Glomerular visceral epithelial cell (primary cell): Measurements from ENCODE around the gene FBXL12.
"Not testable (repeated sequence)": the region's sequence is repeated elsewhere in the genome, so short reads cannot be mapped to it uniquely, and the experiment has no call there.

Experiments used
- DNase-seq: peaks from one replicate; pipeline ENCODE4 v3.0.0-alpha.2; 2016; ENCODE audit errors: extremely low spot score

FBXL12 gene, protein sequence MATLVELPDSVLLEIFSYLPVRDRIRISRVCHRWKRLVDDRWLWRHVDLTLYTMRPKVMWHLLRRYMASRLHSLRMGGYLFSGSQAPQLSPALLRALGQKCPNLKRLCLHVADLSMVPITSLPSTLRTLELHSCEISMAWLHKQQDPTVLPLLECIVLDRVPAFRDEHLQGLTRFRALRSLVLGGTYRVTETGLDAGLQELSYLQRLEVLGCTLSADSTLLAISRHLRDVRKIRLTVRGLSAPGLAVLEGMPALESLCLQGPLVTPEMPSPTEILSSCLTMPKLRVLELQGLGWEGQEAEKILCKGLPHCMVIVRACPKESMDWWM

DNA sequence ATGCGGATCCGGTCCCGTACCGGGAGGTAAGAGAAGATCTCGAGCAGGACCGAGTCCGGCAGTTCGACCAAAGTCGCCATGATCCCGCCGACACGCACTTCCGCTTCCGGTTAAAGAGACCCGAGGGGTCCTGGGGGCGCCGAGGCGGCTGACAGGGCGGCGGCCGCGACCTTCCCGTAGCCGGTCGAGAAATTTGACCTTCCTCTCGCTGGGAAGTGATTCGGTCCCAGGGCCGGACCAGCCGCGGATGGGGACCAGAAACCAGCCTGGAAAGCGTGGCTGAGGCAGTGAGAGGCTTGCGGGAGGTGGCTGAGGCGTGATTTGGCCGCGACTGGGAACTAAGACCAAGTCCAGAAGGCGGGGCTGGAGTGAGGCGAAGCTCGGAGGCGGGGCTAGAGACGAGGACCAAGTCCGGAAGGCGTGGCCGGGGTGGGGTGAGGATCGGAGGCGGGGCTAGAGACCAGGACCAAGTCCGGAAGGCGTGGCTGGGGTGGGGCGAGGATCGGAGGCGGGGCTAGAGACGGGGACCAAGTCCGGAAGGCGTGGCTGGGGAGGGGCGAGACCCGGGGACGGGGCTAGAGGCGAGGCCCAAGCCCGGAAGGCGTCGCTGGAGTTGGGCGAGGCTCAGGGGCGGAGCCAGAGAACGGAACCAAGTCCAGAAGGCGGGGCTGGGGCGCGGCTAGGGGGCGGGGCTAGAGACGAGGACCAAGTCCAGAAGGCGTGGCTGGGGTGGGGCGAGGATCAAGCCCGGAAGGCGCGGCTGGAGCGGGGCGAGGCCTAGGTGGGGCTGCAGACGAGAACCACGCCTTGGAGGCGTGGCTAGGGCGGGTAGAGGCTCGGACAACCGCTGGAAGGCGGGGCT lies at the start of gene FBXL12:
Gene FBXL12 (minus strand): TSS at position 346 of the 862 bp plus-strand sequence. CDS start 266 bp downstream, at position 80.
- peak; percentile 100 for DNase-seq

DNA sequence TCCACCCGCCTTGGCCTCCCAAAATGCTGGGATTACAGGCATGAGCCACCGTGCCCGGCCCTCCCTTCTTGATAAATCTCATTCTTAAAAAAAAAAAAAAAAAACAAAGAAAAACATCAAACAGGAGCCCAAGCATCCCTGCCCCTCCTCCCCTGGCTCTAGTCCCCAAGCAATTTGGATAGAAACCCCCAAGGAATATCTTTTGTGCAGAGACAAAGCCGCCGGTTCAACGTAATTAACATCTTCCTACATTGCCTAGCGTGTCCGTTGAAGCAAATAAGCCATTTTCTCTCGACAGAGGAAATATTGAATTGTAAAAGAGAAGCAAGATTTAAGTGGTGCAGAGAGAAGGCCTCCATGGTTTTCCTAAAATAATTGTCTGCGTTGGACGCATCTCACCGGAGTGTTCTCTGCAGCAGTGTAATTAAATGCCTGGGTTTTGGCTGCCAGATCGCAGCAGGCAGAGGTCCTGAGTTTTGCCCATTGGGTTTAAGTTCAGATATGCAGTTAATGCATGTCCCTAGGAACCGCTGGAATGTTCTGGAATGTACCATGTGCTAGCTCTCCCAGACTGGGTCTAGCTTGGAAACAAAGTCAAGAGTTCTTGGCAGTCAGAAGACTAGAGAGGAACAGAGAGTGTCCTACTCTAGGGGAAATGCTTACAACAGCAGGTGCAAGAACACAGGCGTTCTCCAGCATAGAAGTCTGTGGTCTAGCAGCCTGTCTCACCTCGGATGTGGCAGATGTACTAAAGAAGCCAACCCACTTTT lies 47.0 kb upstream of the FBXL12 start:
- no peak for DNase-seq

DNA sequence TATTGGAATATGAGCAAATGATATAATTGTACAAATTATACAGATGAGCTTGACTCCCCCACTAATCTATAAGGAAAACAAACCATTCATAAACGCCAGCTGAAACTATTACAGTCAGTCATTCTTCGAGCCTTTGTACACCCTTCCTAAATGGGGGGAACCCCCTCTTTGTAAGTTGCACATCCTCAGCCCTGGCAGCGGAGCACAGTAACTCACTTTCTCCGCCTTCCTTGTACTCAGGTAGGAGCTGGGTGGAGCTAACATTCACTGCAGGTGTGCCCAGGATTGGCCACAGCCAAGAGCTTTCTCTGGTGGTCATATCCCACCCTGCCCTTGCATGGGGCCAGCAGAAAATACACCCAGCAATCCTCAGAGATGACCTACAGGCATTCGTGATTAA lies 44.9 kb upstream of the FBXL12 start:
- DNase-seq, result no peak

DNA sequence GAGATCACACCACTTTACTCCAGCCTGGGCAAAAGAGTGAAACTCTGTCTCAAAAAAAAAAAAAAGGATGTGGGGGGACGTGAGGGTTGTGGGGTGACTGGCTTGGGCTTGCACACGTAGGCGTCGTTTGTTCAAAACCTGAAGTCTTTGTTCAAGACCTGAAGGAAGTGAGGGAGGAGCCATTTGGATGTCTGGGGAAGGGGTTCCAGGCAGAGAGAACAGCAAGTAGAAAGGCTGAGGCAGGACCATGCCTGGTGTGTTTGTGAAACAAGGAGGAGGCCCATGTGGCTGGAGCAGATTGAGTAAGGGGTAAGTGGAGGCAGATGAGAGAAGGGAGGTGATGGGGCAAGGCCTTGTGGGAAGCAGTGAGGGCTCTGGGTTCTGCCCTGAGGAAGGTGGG lies 44.1 kb upstream of the FBXL12 start:
- no peak for DNase-seq

DNA sequence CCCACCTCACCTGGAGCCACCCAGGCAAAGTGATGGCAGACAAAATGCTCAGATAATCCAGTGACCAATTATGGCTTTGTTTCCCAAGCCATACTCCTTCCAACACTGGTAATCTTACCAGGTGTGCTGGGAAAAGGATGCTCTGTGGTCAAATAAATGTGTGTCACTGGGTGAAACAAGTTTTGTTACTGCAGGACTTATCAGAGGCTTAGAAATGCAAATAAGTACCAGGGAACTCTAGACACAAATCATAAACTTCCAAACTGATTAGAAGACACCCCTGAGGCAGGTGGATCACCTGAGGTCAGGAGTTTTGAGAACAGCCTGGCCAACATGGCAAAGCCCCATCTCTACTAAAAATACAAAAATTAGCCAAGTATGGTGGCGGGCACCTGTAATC lies 42.6 kb upstream of the FBXL12 start:
- DNase-seq, result no peak

DNA sequence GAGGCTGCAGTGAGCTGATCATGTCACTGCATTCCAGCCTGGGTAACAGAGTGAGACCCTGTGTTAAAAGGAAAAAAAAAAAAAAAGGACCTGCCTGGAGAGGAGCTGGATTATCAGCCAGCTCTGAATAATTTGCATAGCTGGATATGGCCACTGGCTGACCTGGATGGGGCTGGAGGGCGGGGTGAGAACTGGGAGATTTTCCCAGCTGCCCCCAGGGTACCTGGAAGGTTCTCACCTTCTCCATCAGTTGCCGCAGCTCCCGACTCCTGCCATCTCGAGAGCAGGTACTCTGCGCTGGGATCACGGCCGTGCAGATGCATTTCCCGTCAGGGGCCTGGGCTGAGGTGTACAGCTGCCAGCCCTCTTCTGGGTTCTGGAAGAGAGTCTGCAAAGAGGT lies 41.5 kb upstream of the FBXL12 start:
- DNase-seq, result no peak

DNA sequence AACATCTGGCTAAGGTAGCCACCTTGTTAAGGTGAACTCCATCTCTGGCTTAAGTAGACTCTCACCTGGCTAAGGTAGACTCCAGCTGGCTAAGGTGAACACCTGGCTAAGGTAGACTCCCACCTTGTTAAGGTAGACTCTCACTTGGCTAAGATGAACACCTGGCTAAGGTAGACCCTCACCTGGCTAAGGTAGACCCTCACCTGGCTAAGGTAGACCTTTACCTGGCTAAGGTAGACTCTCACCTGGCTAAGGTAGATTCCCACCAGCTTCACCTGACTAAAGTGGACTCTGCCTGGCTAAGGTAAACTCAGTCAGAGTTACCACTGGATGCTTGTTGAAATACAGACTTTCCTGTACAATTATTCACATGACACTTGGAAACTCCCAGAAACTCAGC lies 39.9 kb upstream of the FBXL12 start:
- DNase-seq, result no peak

DNA sequence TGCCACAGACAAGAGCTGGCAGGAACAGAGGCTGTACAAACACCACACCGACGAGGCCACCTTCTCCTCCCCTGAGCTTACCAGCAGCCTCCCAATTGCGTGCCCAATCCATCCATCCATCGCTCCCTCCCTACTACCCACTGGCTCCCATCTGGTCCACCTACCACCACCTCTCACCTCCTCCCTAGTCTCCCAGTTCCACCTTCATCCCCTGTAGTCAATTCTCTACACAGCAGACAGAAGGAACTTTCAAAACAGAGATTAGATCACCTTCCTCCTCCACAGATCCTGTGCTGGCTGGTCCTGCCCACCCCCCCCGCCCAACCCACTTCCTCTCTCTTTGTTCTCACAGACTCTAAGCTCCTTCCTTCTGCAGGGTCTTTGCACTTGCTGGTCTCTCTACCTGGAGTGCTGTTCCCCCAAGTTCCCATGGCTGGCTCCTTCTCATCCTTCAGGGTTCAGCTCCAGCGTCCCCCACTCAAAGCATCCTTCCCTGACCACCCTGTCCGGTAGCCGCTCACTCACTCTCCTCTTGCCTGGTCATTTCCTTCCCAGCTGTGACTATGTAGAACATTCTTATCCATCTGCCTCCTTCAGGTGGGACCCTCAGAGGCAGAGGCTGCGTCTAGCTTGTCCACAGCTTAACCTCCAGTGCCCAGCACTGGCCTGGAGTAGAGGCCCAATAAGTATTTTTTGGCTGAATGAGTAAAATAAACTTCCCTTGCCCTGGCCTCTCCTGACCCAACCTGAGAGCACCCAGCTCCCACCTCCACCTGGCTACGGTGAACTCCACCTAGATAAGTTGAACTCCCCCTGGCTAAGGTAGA lies 39.3 kb upstream of the FBXL12 start:
- no peak for DNase-seq

DNA sequence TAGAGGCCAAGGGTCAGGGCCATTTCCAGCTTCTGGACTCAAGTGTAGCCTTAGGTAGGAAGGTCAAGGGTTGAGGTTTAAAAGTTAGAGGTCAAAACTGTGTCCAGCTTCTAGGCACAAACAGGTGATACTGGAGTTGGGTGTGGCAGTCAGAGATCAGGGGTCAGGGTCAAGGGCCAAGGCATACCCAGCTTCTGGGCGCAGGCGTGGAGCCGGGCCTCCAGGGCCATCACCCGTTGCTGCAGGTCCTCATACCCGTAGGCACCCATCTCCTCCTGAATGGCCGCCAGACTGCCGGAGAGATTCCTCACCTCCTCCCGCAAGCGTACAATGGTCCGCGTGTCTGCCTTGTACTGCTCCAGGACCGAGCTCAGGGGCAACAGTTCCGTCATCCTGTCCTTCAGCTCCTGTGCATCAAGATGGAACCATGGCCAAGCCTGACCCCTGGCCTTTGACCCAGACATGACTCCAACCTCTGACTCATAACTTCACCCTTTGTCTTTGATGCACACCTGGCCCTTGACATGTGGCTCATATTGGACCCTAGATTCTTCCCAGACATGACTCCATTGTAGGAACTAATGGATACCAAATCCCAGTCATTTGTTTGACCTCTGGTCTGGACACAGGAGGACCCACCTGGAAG lies 38.3 kb upstream of the FBXL12 start:
- no peak for DNase-seq

DNA sequence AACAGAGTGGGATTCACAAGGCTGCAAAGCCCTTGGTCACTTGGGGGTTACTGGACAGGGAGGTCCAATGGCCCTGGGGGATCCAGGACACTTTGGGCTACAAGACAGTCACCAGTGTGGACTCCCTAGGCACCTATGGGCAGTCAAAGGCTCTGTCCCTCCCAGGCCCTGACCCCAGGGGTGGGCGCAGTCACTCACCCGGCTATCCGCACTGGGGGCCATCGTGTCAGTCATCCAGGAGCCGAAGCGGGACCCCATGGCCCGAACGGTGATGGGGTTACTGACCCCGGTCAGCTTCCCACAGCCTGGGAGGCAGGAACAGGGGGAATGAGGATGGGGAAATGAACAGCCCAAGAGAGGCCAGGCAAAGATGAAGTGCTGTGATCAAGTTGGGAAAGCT lies 37.7 kb upstream of the FBXL12 start:
- DNase-seq, result no peak

DNA sequence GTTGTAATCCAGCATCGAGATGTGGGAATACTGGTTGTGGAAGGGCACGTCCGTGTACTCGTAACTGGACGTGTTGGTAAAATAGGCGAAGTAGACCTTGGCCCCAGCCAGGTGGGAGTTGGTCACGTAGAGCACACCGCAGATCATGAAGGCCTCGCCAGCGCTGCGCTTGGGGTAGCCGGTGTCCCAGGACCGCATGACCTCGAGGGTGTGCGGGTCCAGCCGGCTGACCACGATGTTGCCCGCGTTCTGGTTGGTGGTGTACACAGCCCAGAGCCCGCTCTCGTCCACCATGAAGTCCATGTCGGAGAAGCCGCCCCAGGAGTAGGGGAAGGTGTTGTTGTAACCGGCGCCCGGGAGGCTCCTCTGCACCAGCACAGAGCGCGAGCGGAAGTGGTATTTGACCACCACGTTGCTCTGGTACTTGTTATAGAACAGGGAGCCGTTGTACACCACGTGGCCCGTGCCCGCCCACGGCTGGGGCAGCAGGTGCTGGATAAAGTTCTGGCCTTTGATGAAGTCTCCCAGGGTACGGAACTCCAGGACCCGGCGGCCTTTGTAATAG lies 35.5 kb upstream of the FBXL12 start:
- no peak for DNase-seq

DNA sequence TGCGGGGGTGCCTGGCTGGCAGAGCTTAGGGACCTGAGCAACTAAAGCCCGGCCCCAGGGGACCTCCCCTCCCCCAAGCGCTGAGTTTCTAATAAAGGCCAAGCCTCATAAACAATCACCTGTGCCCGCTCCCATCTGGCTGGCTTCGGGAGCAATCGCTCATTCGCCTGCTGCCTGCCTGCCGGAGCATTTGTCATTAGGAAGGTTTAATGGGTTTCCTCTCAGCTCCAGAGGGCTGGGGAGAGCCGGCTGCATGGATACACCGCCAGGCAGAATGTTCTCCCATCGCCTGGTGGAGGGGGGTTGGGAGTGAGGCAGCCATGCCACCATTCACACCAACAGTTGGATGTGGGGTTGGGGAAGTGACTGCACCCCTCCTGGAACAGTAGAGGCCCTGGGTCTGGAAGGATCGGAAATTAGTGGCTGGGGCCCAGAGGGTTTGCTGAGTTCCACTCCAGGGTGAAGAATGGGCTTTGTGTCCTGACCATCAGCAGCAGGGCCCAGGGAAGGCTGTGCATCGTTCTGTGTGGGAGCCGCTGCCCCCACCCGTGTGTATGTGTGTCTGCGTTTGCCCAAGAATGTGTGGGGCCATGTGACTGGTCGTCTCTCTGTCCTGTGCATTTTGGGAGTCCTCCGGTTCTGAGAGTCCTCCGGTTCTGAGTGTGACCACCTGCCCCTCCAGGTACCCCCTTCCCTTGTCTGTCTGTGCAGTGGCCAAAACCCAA lies 31.5 kb upstream of the FBXL12 start:
- no peak for DNase-seq

DNA sequence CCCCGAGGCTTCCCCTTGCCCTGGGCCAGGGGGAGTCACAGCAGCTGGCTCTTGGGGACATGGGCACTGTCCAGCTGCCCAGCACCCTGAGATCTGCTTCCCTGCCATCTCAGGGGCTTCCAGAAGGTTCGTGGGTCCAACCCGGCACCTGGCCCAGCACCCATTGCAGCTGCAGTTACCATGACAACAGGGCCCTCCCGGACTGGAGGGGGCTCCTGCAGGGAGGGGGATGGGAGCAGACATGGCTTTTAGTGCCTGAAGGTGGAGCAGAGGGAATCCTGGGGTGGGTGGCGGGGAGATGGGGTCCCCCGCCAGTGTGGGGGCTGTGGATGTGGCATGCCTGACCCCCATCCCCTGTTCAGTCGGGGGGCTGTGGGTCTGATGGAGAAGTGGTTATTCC lies 30.9 kb upstream of the FBXL12 start:
- no peak for DNase-seq

DNA sequence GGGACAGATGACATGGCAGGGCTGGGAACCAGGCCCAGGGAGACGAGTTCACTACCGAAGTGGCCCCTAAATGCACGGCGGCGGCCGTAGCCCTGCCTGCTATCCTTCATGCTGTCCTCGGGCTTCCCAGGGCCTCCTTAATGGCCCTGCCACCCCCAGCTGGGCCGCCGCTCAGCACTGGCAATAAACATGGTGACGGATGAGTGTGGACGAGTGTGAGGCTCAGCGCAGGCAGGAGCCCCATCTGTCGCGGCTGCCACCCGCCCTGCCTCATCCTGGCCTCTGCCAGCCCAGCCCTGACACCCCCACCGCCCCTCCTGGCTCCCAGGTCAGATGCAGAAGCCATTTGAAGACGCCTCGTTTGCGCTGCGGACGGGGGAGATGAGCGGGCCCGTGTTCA lies 29.9 kb upstream of the FBXL12 start:
- DNase-seq, result no peak

DNA sequence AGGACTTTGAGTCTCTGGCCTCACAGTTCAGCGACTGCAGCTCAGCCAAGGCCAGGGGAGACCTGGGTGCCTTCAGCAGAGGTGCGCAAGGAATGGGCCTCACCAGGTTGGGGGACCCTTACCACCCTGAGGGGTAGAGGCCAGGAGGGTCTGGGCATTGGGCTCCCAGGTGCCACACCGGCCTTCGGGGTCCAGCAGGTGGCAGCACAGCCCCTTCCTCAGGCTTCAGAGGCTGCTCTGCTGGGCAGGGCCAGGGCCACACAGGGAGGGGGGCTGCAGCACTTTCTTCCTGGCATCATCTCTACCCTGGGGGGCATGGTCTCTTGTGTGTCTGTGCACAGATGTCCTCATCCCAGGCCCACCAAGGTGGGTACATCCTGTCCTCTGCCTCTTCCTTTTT lies 29.2 kb upstream of the FBXL12 start:
- no peak for DNase-seq

DNA sequence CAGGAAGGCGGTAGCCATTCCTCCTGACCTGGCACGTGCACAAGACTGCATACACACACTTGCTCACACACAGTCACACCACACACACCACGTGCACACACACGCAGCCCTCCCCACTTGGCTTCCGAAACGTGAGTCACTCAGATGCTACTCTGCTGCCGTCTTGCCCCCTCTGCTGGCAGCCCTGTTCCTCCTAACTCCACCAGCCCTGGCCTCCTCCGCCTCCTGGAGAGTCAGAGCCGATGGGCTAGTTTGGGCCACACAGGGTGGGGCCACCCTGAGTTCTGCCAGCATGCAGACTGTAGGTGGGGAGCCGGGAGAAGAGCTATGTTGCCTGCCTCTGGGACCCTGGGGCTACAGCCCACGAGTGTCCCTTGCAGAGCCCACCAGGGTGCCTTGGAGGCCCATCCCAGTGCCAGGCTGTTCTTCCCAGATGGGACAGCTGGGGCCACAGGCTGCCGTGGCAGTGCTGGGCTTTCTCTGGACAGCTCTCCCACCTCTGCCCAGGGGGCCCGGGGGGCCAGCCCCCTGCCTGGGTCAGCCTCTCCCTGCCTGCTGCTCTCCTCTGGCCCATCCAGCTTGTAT lies 28.3 kb upstream of the FBXL12 start:
- DNase-seq, result peak; percentile 77

DNA sequence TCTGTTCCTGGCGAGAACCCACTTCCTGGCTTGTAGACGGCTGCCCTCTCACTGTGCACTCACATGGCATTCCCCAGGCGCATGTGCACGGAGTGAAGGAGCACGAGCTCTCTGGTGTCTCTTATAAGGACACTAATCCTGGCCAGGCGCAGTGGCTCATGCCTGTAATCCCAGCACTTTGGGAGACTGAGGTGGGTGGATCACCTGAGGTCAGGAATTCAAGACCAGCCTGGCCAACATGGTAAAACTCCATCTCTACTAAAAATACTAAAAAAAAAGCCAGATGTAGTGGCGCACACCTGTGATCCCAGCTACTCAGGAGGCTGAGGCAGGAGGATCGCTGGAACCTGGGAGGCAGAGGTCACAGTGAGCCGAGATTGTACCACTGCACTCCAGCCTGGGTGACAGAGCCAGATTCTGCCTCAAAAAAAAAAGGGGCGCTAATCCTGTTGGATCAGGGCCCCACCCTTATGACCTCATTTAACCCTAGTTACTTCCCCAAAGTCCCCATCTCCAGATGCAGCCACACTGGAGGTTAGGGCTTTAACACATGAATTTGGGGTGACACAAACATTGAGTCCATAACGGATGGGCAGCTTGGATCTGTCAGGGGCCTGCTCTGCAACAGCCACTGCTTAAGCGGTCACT lies 24.9 kb upstream of the FBXL12 start:
- not testable (repeated sequence) for DNase-seq

DNA sequence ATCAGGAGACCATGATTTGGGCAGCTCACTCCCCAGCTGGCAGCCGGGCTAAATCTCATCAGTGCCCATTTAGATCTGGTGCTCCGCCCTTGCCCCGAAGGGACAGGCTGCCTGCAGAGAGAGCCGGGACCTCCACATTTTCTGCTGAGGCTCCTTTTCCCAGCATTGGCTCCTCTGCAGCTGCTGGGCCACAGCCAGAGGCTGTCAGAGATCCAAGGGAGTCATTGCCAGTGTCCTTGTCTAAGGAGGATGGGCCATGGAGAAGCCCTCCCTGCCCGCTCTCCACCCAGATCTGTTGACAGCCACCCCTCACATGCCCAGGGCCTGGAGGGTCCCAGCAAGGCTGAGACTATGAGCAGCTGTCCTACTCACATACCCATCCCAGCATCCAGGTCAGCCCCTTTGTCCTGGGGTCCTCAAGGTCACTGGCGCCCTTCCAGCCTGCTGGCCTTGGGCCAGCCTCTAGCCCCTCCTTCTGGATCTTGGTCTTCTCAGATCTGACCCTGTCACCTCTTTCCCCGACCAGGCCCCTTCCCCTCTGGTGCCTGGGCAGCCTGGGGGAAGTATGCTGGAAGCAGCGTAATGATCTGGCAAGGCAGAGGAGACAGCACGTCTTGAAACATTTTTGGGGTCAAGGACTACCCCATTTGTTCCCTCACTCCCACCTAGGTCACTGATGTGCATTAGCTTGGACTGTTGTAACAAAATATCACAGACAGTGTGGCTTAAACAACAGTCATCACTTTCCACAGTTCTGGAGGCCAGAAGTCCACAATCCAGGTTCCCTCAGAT lies 24.2 kb upstream of the FBXL12 start:
- no peak for DNase-seq
